Keratinocyte (primary cell): ENCODE results near the gene ABHD2.
"Not testable (repeated sequence)": the region's sequence is repeated elsewhere in the genome, so short reads cannot be mapped to it uniquely, and the experiment has no call there.

Source experiments
- CTCF ChIP-seq, 3 experiments: IDR thresholded peaks in 1 of 3; conservative IDR thresholded peaks in 1 of 3; optimal IDR thresholded peaks in 1 of 3; 2 replicates in 2 of 3; 3 replicates in 1 of 3; pipeline versions ENCODE3 to v1.5.1; 2011; ENCODE audit warnings: low read length in 3 of 3, mild to moderate bottlenecking in 3 of 3, moderate library complexity in 2 of 3, control low read depth in 1 of 3, inconsistent platforms in 1 of 3; ENCODE audit not compliant: insufficient read depth in 2 of 3; ENCODE audit errors: extremely low read depth in 1 of 3
- EZH2 ChIP-seq: IDR thresholded peaks from one replicate; pipeline ENCODE4 v1.6.1; 2012; ENCODE audit warnings: inconsistent platforms, mild to moderate bottlenecking, low read length, moderate library complexity

- not testable (repeated sequence) for TF ChIP-seq EZH2; CTCF (optimal IDR thresholded peaks at IDR 0.05 in 1 of 3, IDR thresholded peaks at IDR 0.05 in 1 of 3, conservative IDR thresholded peaks at IDR 0.05 in 1 of 3; ENCODE audit: extremely low read depth in 1 of 3, insufficient read depth in 2 of 3, low read length in 3 of 3)
Observed at GRCh38 chr15:89239883-89240810, 151.9 kb downstream of the ABHD2 start.
